HepG2 (cell line): ENCODE measurements around the gene ST6GALNAC3. TPM values are rescaled to one million over a fixed set of nuclear protein-coding genes. Genes with fewer than 3 reads are reported as not detected.

Source experiments
- ATAC-seq: fragments of 200-7000 bp; cut with Tn5 transposase; 3 replicates; pipeline ENCODE4 v1.9.1; 2020; ENCODE audit warnings: mild to moderate bottlenecking, moderate library complexity
- BruUV-seq: library from RNA; stranded (reverse); fragments of 400-500 nt; replicated peaks from 2 replicates; lab custom pipeline; 2021; lab: Mats Ljungman, UMichigan
- CTCF ChIA-PET: fragments of 300-600 bp; formaldehyde crosslinking; extraction: SDS; loops from one replicate; lab custom pipeline; 2021; ENCODE audit warnings: low total read pairs, inconsistent platforms, low intra/inter-chr PET ratio; lab: Yijun Ruan, JAX
- POLR2A ChIA-PET: fragments of 350-600 bp; sonication (Branson Sonifier 250); formaldehyde crosslinking; loops from one replicate; lab custom pipeline; 2020; ENCODE audit warnings: antibody characterized with exemption, inconsistent platforms; lab: Yijun Ruan, JAX
- DNase-seq: peaks from one replicate; pipeline ENCODE4 v3.0.0-alpha.2; 2015; ENCODE audit warnings: low spot score
- FAIRE-seq: peaks from 3 replicates; lab custom pipeline; 2011; peaks lifted over from hg19 to GRCh38; lab: Jason Lieb, UNC
- H2AFZ ChIP-seq: one replicate; pipeline ENCODE4 v1.6.1; 2011; ENCODE audit warnings: low read length, inconsistent platforms
- H3K27ac ChIP-seq: fragments of 300-600 bp; 3 replicates; pipeline ENCODE4 v1.8.0; 2011; ENCODE audit warnings: mixed run types, mild to moderate bottlenecking, mixed read lengths, low read length, inconsistent platforms; ENCODE audit not compliant: insufficient read depth; ENCODE audit errors: extremely low read length
- H3K27me3 ChIP-seq, 2 experiments: fragments of 200-600 bp in 1 of 2; 2 replicates in 1 of 2; 3 replicates in 1 of 2; pipeline versions ENCODE4 v1.6.0 to v1.8.0; 2011; ENCODE audit warnings: low read length in 2 of 2, mild to moderate bottlenecking in 2 of 2, moderate library complexity in 2 of 2, inconsistent platforms in 1 of 2; ENCODE audit not compliant: insufficient read depth in 2 of 2, control insufficient read depth in 1 of 2
- H3K36me3 ChIP-seq, 2 experiments: fragments of 200-600 bp in 1 of 2; replicated peaks in 1 of 2; 2 replicates in 1 of 2; 3 replicates in 1 of 2; pipeline versions ENCODE4 v1.5.1 to v1.8.0; 2011; ENCODE audit warnings: low read length in 2 of 2, inconsistent platforms in 1 of 2; ENCODE audit not compliant: insufficient read depth in 2 of 2, control insufficient read depth in 1 of 2
- H3K4me1 ChIP-seq: 2 replicates; pipeline ENCODE4 v1.5.1; 2012; ENCODE audit warnings: low read length, inconsistent platforms; ENCODE audit not compliant: insufficient read depth
- H3K4me2 ChIP-seq: 2 replicates; pipeline ENCODE4 v1.6.0; 2011; ENCODE audit warnings: low read depth, low read length, inconsistent platforms
- H3K4me3 ChIP-seq, 3 experiments: fragments of 200-600 bp in 1 of 3; sonication (generic), shearing (Covaris generic) in 1 of 3; replicated peaks in 1 of 3; 2 replicates each; pipeline ENCODE4 v1.5.1; 2011 to 2016; ENCODE audit warnings: low read length in 3 of 3, inconsistent platforms in 2 of 3, low read depth in 2 of 3, mild to moderate bottlenecking in 2 of 3, control low read depth in 1 of 3, mixed read lengths in 1 of 3; ENCODE audit not compliant: insufficient read depth in 1 of 3
- H3K79me2 ChIP-seq: one replicate; pipeline ENCODE4 v1.6.1; 2011; ENCODE audit warnings: low read length, inconsistent platforms; ENCODE audit not compliant: insufficient read depth
- H3K9ac ChIP-seq: 2 replicates; pipeline ENCODE4 v1.6.0; 2011; ENCODE audit warnings: mild to moderate bottlenecking, low read depth, low read length, inconsistent platforms; ENCODE audit not compliant: insufficient read depth
- H3K9me3 ChIP-seq: 2 replicates; pipeline ENCODE4 v1.5.1; 2012; ENCODE audit warnings: mild to moderate bottlenecking, low read length
- H4K20me1 ChIP-seq: 2 replicates; pipeline ENCODE4 v1.6.0; 2011; ENCODE audit warnings: inconsistent platforms, mild to moderate bottlenecking, low read length, moderate library complexity; ENCODE audit not compliant: insufficient read depth
- ATF6 ChIP-seq: sonication (generic); formaldehyde crosslinking; conservative IDR thresholded peaks from 2 replicates; pipeline ENCODE4 v1.4.0; 2020; ENCODE audit warnings: missing genetic modification reagents
- BCL6 ChIP-seq: IDR thresholded peaks from 2 replicates; pipeline ENCODE4 v1.6.1; 2016; ENCODE audit warnings: missing genetic modification reagents, missing compliant biosample characterization
- CHD4 ChIP-seq: fragments of 200-600 bp; sonication (generic); IDR thresholded peaks from 2 replicates; pipeline ENCODE4 v1.7.0; 2017; ENCODE audit warnings: mild to moderate bottlenecking, low read length, borderline replicate concordance
- ESRRA ChIP-seq: sonication (generic); formaldehyde crosslinking; IDR thresholded peaks from 2 replicates; pipeline ENCODE4 v1.5.1; 2020; ENCODE audit warnings: mild to moderate bottlenecking, low read depth, missing genetic modification reagents
- HDAC2 ChIP-seq: sonication (generic); formaldehyde crosslinking; IDR thresholded peaks from 2 replicates; pipeline ENCODE4 v1.4.0; 2020; ENCODE audit warnings: missing genetic modification reagents
- IKZF1 ChIP-seq: fragments of 450-650 bp; IDR thresholded peaks from 2 replicates; pipeline ENCODE4 v1.7.1; 2016
- MIXL1 ChIP-seq: IDR thresholded peaks from 2 replicates; pipeline ENCODE4 v1.6.1; 2016
- MLX ChIP-seq: IDR thresholded peaks from 2 replicates; pipeline ENCODE4 v1.6.1; 2016
- SPEN ChIP-seq: sonication (generic); formaldehyde crosslinking; IDR thresholded peaks from 2 replicates; pipeline ENCODE4 v1.5.1; 2020; ENCODE audit warnings: low read depth, mild to moderate bottlenecking, missing genetic modification reagents
- ZNF282 ChIP-seq: fragments of 450-650 bp; IDR thresholded peaks from 2 replicates; pipeline ENCODE4 v1.6.1; 2018; ENCODE audit not compliant: partially characterized antibody
- ZNF337 ChIP-seq: sonication (generic); formaldehyde crosslinking; IDR thresholded peaks from 2 replicates; pipeline ENCODE4 v1.5.1; 2020; ENCODE audit warnings: missing genetic modification reagents, low read depth, mild to moderate bottlenecking, borderline replicate concordance
- ZNF577 ChIP-seq: sonication (generic); formaldehyde crosslinking; IDR thresholded peaks from 2 replicates; pipeline ENCODE4 v1.4.0; 2020; ENCODE audit warnings: mild to moderate bottlenecking, low read depth, missing genetic modification reagents, borderline replicate concordance
- ZNF749 ChIP-seq: sonication (generic); formaldehyde crosslinking; IDR thresholded peaks from 2 replicates; pipeline ENCODE4 v1.8.0; 2022; ENCODE audit warnings: mild to moderate bottlenecking, missing genetic modification reagents, moderate library complexity, borderline replicate concordance
- WGBS: methylation state at CpG from one replicate; pipeline ENCODE4 v1.1.6; 2017; ENCODE audit warnings: low lambda C conversion rate; 5-methylcytosine and 5-hydroxymethylcytosine counted together
- in situ Hi-C: cut with HindIII; loops from 2 replicates; pipeline ENCODE4 v1.10.0; 2017; ENCODE audit warnings: low pct_unique_long_range_greater_than_20kb; ENCODE audit not compliant: extremely low pct_ligation_motif_present
- intact Hi-C: fragments of 100-400 bp; cut with micrococcal nuclease; formaldehyde crosslinking; loops from one replicate; pipeline ENCODE4 v1.10.0; 2022; ENCODE audit not compliant: unreplicated experiment
- polyA plus RNA-seq, 8 experiments: library from polyadenylated mRNA; depleted of rRNA in 3 of 8; stranded (reverse) in 7 of 8; unstranded in 1 of 8; fragments of >200 nt; fragmentation: Illumina TruSeq in 4 of 8; extraction: Trizol in 4 of 8; gene quantifications; 2 replicates each; pipeline versions ENCODE4 v1.2.1 to v1.2.3, GENCODE V29; 2011 to 2016; ENCODE audit warnings: low read depth in 4 of 8, missing spikeins in 1 of 8, mixed read lengths in 1 of 8; ENCODE audit not compliant: insufficient read depth in 1 of 8
- total RNA-seq, 5 experiments: library from RNA; depleted of rRNA; stranded (reverse); fragments of >200 nt; fragmentation: Illumina TruSeq; extraction: Trizol; gene quantifications; 2 replicates each; pipeline ENCODE4 v1.2.3, GENCODE V29; 2016; ENCODE audit warnings: low read depth in 1 of 5

The ST6GALNAC3 gene
- total and polyA plus RNA-seq, 2 of the 13 experiments (the other 11 are each of a cell fraction or from before 2014, with no cell fraction given): not detected

GRCh38 chr1:76250271-76250670 is 175.7 kb downstream of the ST6GALNAC3 start:
- Histone ChIP-seq H3K4me2 (no peak overlapping the region), H2AFZ (no peak overlapping the region), H3K4me3 (no peak overlapping the region), H3K36me3 (no peaks in the 10 kb centered on the region), H3K27me3 (no peaks in the 10 kb centered on the region), H3K4me1 (no peaks in the 10 kb centered on the region), H3K27ac (no peak overlapping the region), H3K9me3 (no peaks in the 10 kb centered on the region), H3K79me2 (no peaks in the 10 kb centered on the region), H3K9ac (no peak overlapping the region), H4K20me1 (no peaks in the 10 kb centered on the region)
- BruUV-seq: no TSS peak
- ChIA-PET CTCF (no interaction called here), POLR2A (no interaction called here)
- 4% methylated on average over 2 of the region's 2 CpGs for WGBS
- intact Hi-C loops (no loop called here), in situ Hi-C loops (no loop called here)
- TF ChIP-seq ZNF577 (CRISPR knock-in tag): no peak
- no peak for TF ChIP-seq ESRRA (CRISPR knock-in tag)
- no peak for TF ChIP-seq SPEN (CRISPR knock-in tag)
- no peak for TF ChIP-seq ZNF749
- no peak for TF ChIP-seq IKZF1
- no peak for DNase-seq
- no peak for FAIRE-seq
- ATAC-seq: no peak

- intact Hi-C loops: no loop called here
- DNase-seq (no peak), FAIRE-seq (no peak), ATAC-seq (no peak)
- 19% methylated on average over 3 of the region's 3 CpGs for whole genome bisulfite sequencing
- no peaks in the 10 kb centered on the region for H3K27me3 ChIP-seq
- ChIA-PET CTCF (no interaction called here), POLR2A (no interaction called here)
- H3K4me1 ChIP-seq: no peaks in the 10 kb centered on the region
- no peak overlapping the region for H3K4me2 ChIP-seq
- H2AFZ ChIP-seq: no peak overlapping the region
- in situ Hi-C loops: no loop called here
- H3K4me3 ChIP-seq: no peak overlapping the region
- no peaks in the 10 kb centered on the region for H4K20me1 ChIP-seq
- no peaks in the 10 kb centered on the region for H3K79me2 ChIP-seq
- no peak overlapping the region for H3K9ac ChIP-seq
- TF ChIP-seq MLX (CRISPR knock-in tag): no peak
- no peak for TF ChIP-seq BCL6
- no peak for TF ChIP-seq CHD4
- TF ChIP-seq ATF6 (CRISPR knock-in tag): no peak
- TF ChIP-seq ZNF282: no peak
- no peak for TF ChIP-seq ZNF337
- no peak for TF ChIP-seq HDAC2
- TF ChIP-seq MIXL1 (CRISPR knock-in tag): no peak
- BruUV-seq: no TSS peak
- H3K9me3 ChIP-seq: no peaks in the 10 kb centered on the region
- no peaks in the 10 kb centered on the region for H3K36me3 ChIP-seq
- no peak overlapping the region for H3K27ac ChIP-seq
These were observed 177.9 kb downstream of the ST6GALNAC3 start for GRCh38 chr1:76252431-76252830.
